IMR-90 (cell line): Measurements from ENCODE around the gene CDK17.

ENCODE experiments used
- BHLHE40 ChIP-seq: fragments of 150-350 bp; IDR thresholded peaks from 2 replicates; pipeline ENCODE4 v1.6.1; 2016; ENCODE audit warnings: mild to moderate bottlenecking, low read depth, low read length
- CHD1 ChIP-seq: IDR thresholded peaks from 2 replicates; pipeline ENCODE4 v1.6.1; 2012; ENCODE audit warnings: low read depth, low read length, improper control_type of control experiment
- FOS ChIP-seq: fragments of 150-350 bp; IDR thresholded peaks from 2 replicates; pipeline ENCODE4 v1.6.1; 2016; ENCODE audit warnings: low read depth, low read length
- MAFK ChIP-seq: IDR thresholded peaks from 2 replicates; pipeline ENCODE4 v1.6.1; 2012; ENCODE audit warnings: low read depth, low read length, improper control_type of control experiment
- NFE2L2 ChIP-seq: fragments of 150-350 bp; IDR thresholded peaks from 2 replicates; pipeline ENCODE4 v1.6.1; 2016; ENCODE audit warnings: low read depth, mild to moderate bottlenecking, low read length
- POLR2A ChIP-seq: IDR thresholded peaks from 2 replicates; pipeline ENCODE4 v1.6.1; 2012; ENCODE audit warnings: mild to moderate bottlenecking, low read depth, low read length
- RAD21 ChIP-seq: IDR thresholded peaks from 2 replicates; pipeline ENCODE4 v1.6.1; 2012; ENCODE audit warnings: low read length, improper control_type of control experiment
- RCOR1 ChIP-seq: IDR thresholded peaks from 2 replicates; pipeline ENCODE4 v1.6.1; 2012; ENCODE audit warnings: mild to moderate bottlenecking, low read length, improper control_type of control experiment; ENCODE audit not compliant: insufficient replicate concordance
- RFX5 ChIP-seq: IDR thresholded peaks from 2 replicates; pipeline ENCODE4 v1.8.0; 2012; ENCODE audit warnings: low read depth, mild to moderate bottlenecking, low read length, moderate library complexity
- SMC3 ChIP-seq: fragments of 150-350 bp; IDR thresholded peaks from 2 replicates; pipeline ENCODE4 v1.6.1; 2016; ENCODE audit warnings: low read depth, mild to moderate bottlenecking, antibody characterized with exemption, low read length, moderate library complexity
- TF ChIP-seq, protein P1 (sequence below): conservative IDR thresholded peaks from 2 replicates; pipeline ENCODE4 v1.5.1; 2012; ENCODE audit warnings: mild to moderate bottlenecking, low read depth, low read length, improper control_type of control experiment
- TF ChIP-seq, protein P2 (sequence below): fragments of 150-350 bp; IDR thresholded peaks from 2 replicates; pipeline ENCODE4 v1.6.1; 2017; ENCODE audit warnings: mild to moderate bottlenecking, antibody characterized with exemption, low read length, low read depth
- TF ChIP-seq, protein P3 (sequence below): fragments of 150-350 bp; IDR thresholded peaks from 2 replicates; pipeline ENCODE4 v1.6.1; 2016; ENCODE audit warnings: low read depth, mild to moderate bottlenecking, low read length, moderate library complexity, borderline replicate concordance

DNA sequence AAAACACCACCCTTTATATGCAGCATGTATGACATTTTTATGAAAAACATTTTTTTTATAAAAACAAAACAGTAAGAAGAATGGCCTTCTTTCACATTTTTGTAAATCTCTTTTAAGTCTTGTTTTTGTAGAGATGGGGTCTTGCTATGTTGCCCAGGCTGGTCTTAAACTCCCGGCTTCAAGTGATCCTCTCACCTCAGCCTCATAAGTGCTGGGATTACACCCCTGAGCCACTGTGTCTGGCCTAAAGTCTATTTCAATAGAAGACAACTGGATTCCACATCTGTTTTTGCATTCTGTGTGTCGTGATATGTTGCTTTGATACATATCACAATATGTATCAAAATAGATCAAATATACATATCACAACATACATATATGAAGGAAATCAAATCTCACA is 107.1 kb downstream of the CDK17 start:
- TF ChIP-seq, protein P1, sequence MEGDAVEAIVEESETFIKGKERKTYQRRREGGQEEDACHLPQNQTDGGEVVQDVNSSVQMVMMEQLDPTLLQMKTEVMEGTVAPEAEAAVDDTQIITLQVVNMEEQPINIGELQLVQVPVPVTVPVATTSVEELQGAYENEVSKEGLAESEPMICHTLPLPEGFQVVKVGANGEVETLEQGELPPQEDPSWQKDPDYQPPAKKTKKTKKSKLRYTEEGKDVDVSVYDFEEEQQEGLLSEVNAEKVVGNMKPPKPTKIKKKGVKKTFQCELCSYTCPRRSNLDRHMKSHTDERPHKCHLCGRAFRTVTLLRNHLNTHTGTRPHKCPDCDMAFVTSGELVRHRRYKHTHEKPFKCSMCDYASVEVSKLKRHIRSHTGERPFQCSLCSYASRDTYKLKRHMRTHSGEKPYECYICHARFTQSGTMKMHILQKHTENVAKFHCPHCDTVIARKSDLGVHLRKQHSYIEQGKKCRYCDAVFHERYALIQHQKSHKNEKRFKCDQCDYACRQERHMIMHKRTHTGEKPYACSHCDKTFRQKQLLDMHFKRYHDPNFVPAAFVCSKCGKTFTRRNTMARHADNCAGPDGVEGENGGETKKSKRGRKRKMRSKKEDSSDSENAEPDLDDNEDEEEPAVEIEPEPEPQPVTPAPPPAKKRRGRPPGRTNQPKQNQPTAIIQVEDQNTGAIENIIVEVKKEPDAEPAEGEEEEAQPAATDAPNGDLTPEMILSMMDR, result no peak
- TF ChIP-seq, protein P2, sequence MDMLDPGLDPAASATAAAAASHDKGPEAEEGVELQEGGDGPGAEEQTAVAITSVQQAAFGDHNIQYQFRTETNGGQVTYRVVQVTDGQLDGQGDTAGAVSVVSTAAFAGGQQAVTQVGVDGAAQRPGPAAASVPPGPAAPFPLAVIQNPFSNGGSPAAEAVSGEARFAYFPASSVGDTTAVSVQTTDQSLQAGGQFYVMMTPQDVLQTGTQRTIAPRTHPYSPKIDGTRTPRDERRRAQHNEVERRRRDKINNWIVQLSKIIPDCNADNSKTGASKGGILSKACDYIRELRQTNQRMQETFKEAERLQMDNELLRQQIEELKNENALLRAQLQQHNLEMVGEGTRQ, result no peak
- no peak for TF ChIP-seq SMC3
- no peak for TF ChIP-seq POLR2A
- TF ChIP-seq BHLHE40, result no peak
- TF ChIP-seq RAD21, result no peak
- no peak for TF ChIP-seq NFE2L2
- TF ChIP-seq, protein P3, sequence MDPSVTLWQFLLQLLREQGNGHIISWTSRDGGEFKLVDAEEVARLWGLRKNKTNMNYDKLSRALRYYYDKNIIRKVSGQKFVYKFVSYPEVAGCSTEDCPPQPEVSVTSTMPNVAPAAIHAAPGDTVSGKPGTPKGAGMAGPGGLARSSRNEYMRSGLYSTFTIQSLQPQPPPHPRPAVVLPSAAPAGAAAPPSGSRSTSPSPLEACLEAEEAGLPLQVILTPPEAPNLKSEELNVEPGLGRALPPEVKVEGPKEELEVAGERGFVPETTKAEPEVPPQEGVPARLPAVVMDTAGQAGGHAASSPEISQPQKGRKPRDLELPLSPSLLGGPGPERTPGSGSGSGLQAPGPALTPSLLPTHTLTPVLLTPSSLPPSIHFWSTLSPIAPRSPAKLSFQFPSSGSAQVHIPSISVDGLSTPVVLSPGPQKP, result no peak
- no peak for TF ChIP-seq FOS
- no peak for TF ChIP-seq CHD1
- TF ChIP-seq RCOR1, result no peak
- no peak for TF ChIP-seq RFX5
- no peak for TF ChIP-seq MAFK
